Upper lobe of left lung (tissue), 6 donors: ENCODE data around the gene HECA. TPM values are rescaled to one million over a fixed set of nuclear protein-coding genes. Genes with fewer than 3 reads are reported as not detected.
A peak's percentile ranks its signal among the peaks of the same experiment; 100 is the strongest.

ENCODE experiments used
- ATAC-seq, 2 donors: fragments of 200-7000 bp; cut with Tn5 transposase; one replicate each; pipeline ENCODE4 v1.9.1; 2022; ENCODE audit warnings: mild to moderate bottlenecking in 2 of 2, moderate library complexity in 2 of 2; ENCODE audit not compliant: low FRiP score in 2 of 2
- DNase-seq, 2 donors: peaks; one replicate each; pipeline ENCODE4 v3.0.0-alpha.2; 2019 to 2020
- H3K27ac ChIP-seq, 4 donors: fragments of 200-600 bp; sonication (generic); one replicate each; pipeline ENCODE4 v1.5.1; 2016 to 2019
- H3K27me3 ChIP-seq, 4 donors: fragments of 200-600 bp; sonication (generic); one replicate each; pipeline ENCODE4 v1.5.1; 2017 to 2019
- H3K36me3 ChIP-seq, 4 donors: fragments of 200-600 bp; sonication (generic); one replicate each; pipeline ENCODE4 v1.5.1; 2016 to 2019
- H3K4me1 ChIP-seq, 4 donors: fragments of 200-600 bp; sonication (generic); one replicate each; pipeline ENCODE4 v1.5.1; 2018 to 2019
- H3K4me3 ChIP-seq, 4 donors: fragments of 200-600 bp; sonication (generic); one replicate each; pipeline ENCODE4 v1.5.1; 2017 to 2019; ENCODE audit warnings: mild to moderate bottlenecking in 2 of 4, moderate library complexity in 1 of 4
- H3K9me3 ChIP-seq, 4 donors: fragments of 200-600 bp; sonication (generic); one replicate each; pipeline ENCODE4 v1.5.1; 2018 to 2019
- EP300 ChIP-seq, 4 donors: sonication (generic); formaldehyde crosslinking; IDR thresholded peaks; one replicate each; pipeline ENCODE4 v1.5.1; 2017; ENCODE audit warnings: antibody characterized with exemption in 4 of 4, control low read depth in 2 of 4
- POLR2A ChIP-seq, 4 donors: fragments of 450-650 bp; IDR thresholded peaks; one replicate each; pipeline ENCODE4 v1.5.1; 2016 to 2017; ENCODE audit warnings: antibody characterized with exemption in 4 of 4, mild to moderate bottlenecking in 2 of 4
- POLR2AphosphoS5 ChIP-seq, 2 donors: sonication (generic); formaldehyde crosslinking; IDR thresholded peaks; one replicate each; pipeline ENCODE4 v1.5.1; 2017; ENCODE audit warnings: antibody characterized with exemption in 2 of 2
- WGBS, 2 donors: methylation state at CpG; one replicate each; pipeline ENCODE4 v1.1.5; 2017 to 2018; 5-methylcytosine and 5-hydroxymethylcytosine counted together
- total RNA-seq, 6 donors: library from RNA; depleted of rRNA in 4 of 6; stranded (reverse); fragments of >200 nt in 4 of 6; gene quantifications; one replicate each; pipeline versions ENCODE4 v1.1.0 to v1.2.1, GENCODE V29; 2016 to 2021
- TF ChIP-seq, protein P1 (sequence below), 6 experiments: fragments of 450-650 bp in 4 of 6; fragments of 200-600 bp in 2 of 6; sonication (generic) in 2 of 6; IDR thresholded peaks; one replicate each; pipeline ENCODE4 v1.5.1; 2016 to 2019; ENCODE audit warnings: antibody characterized with exemption in 6 of 6
- donor health status: DM: no; HTN: no; CAD: no; lungs with moderate emphysema.
- donor health status: DM: no; HTN: yes; CAD: no; lungs with severe emphysema.

HECA gene
- total RNA-seq, 6 donors from 2014 or later = 34.4 to 57.6 (median 41.2) TPM

DNA sequence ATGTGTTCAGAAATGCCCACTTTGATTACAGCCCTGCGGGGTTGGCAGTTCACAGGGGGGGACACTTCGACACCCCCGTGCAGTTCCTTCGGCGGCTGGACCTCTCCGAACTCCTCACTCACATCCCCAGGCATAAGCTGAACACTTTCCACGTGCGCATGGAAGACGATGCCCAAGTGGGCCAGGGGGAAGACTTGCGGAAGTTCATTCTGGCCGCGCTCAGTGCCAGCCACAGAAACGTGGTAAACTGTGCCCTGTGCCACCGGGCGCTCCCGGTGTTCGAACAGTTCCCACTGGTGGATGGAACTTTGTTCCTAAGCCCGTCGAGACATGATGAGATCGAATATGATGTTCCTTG, 32.1 kb downstream of the HECA start:
- ATAC-seq (no peak), DNase-seq (peak in 1 of 2 donors; percentile 44)
- Histone ChIP-seq H3K4me1 (peaks cover 7 to 24% (median 18%) of the 10 kb centered on the region in 4 donors), H3K4me3 (no peak overlapping the region), H3K27ac (no peak overlapping the region), H3K27me3 (no peaks in the 10 kb centered on the region), H3K36me3 (peaks cover 9 to 24% (median 13%) of the 10 kb centered on the region in 4 donors), H3K9me3 (no peaks in the 10 kb centered on the region)
- TF ChIP-seq, protein P1, sequence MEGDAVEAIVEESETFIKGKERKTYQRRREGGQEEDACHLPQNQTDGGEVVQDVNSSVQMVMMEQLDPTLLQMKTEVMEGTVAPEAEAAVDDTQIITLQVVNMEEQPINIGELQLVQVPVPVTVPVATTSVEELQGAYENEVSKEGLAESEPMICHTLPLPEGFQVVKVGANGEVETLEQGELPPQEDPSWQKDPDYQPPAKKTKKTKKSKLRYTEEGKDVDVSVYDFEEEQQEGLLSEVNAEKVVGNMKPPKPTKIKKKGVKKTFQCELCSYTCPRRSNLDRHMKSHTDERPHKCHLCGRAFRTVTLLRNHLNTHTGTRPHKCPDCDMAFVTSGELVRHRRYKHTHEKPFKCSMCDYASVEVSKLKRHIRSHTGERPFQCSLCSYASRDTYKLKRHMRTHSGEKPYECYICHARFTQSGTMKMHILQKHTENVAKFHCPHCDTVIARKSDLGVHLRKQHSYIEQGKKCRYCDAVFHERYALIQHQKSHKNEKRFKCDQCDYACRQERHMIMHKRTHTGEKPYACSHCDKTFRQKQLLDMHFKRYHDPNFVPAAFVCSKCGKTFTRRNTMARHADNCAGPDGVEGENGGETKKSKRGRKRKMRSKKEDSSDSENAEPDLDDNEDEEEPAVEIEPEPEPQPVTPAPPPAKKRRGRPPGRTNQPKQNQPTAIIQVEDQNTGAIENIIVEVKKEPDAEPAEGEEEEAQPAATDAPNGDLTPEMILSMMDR (IDR thresholded peaks at IDR 0.05) = no peak
- TF ChIP-seq POLR2AphosphoS5 (IDR thresholded peaks at IDR 0.05) (no peak), POLR2A (IDR thresholded peaks at IDR 0.05) (no peak), EP300 (IDR thresholded peaks at IDR 0.05) (no peak)
- WGBS, 2 donors = 92 to 98% methylated on average over 15 to 20 of the region's 20 CpGs

DNA sequence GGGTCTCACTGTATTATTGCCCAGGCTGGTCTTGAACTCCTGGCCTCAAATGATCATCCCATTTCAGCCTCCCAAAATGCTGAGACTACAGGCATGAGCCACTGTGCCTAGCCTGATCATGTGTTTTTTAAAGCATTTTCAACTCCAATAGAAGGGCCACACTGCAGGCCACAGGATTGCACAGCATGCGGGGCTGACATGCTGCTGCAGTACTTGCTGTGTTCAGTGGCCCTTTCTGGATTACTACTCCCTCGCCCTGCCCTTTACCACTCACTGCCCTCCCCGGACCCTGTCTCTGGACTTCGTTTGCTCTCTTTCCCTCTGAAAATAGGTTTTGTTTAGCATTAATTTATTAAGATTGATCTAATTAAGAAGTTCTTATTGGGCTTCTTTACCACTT, 37.3 kb downstream of the HECA start:
- no peaks in the 10 kb centered on the region for H3K27me3 ChIP-seq
- TF ChIP-seq EP300 (IDR thresholded peaks at IDR 0.05) = no peak
- no peak for TF ChIP-seq POLR2AphosphoS5 (IDR thresholded peaks at IDR 0.05)
- TF ChIP-seq, protein P1 (IDR thresholded peaks at IDR 0.05) = no peak
- TF ChIP-seq POLR2A (IDR thresholded peaks at IDR 0.05) = no peak
- no peak for DNase-seq
- no peak overlapping the region for H3K27ac ChIP-seq
- WGBS, 2 donors = 98 to 100% methylated on average over 4 of the region's 4 CpGs
- H3K4me3 ChIP-seq = no peak overlapping the region
- H3K4me1 ChIP-seq = peaks cover 0 to 11% (median 0%) of the 10 kb centered on the region in 4 donors
- ATAC-seq = no peak
- H3K36me3 ChIP-seq = peaks cover 1 to 45% (median 22%) of the 10 kb centered on the region in 4 donors
- no peaks in the 10 kb centered on the region for H3K9me3 ChIP-seq

DNA sequence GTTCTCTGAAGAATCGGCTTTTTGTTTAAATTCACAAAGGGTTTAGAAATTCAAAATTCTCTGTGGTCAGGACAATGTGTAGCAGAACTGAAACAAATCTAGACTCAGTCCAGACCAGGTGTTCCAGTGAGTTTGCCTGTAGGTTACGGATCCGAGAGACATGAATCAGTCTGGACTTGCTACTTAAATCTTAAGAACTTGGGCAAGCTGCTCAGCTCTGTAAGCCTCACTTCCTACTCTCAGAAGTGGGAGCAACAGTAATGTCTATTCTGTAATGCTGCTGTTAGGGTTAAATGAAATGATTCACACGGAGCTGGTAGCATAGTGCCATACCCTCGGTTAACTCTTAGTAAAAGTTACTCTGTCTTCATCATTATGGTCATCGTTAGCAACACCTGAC, 37.7 kb downstream of the HECA start:
- TF ChIP-seq POLR2AphosphoS5 (IDR thresholded peaks at IDR 0.05) = no peak
- no peak for TF ChIP-seq EP300 (IDR thresholded peaks at IDR 0.05)
- TF ChIP-seq, protein P1 (IDR thresholded peaks at IDR 0.05) = no peak
- no peak for TF ChIP-seq POLR2A (IDR thresholded peaks at IDR 0.05)
- no peaks in the 10 kb centered on the region for H3K9me3 ChIP-seq
- H3K4me3 ChIP-seq = no peak overlapping the region
- ATAC-seq (no peak), DNase-seq (no peak)
- WGBS, 2 donors = 87 to 89% methylated on average over 6 of the region's 6 CpGs
- no peak overlapping the region for H3K27ac ChIP-seq
- peaks cover 0 to 11% (median 0%) of the 10 kb centered on the region in 4 donors for H3K4me1 ChIP-seq
- H3K27me3 ChIP-seq = no peaks in the 10 kb centered on the region
- peaks cover 0 to 45% (median 21%) of the 10 kb centered on the region in 4 donors for H3K36me3 ChIP-seq

DNA sequence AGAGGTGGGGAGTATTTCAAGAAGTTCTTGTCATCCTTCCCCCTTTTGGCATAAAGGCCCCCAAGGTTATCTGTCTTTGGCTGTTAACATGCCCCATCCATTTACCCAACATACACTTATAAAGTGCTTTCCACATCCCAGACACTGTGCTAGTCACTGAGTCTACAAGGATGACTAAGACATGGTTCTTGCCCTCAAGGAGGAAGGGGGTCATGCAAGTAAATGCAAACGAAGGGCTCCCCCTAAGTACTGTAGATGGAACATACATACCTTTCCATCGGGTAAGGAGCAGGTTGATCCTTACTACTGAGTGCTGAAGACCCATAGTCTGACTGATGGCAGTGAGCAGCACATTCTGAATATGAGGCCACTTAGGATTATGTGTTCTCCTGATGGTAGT, 38.3 kb downstream of the HECA start:
- Histone ChIP-seq H3K4me3 (no peak overlapping the region), H3K27me3 (no peaks in the 10 kb centered on the region), H3K27ac (no peak overlapping the region), H3K4me1 (peaks cover 0 to 11% (median 0%) of the 10 kb centered on the region in 4 donors), H3K36me3 (peaks cover 0 to 45% (median 26%) of the 10 kb centered on the region in 4 donors), H3K9me3 (no peaks in the 10 kb centered on the region)
- 56 to 72% methylated on average over 2 of the region's 2 CpGs for WGBS, 2 donors
- DNase-seq = no peak
- peak in 1 of 2 donors; percentile 22 for ATAC-seq
- TF ChIP-seq POLR2AphosphoS5 (IDR thresholded peaks at IDR 0.05) (no peak), POLR2A (IDR thresholded peaks at IDR 0.05) (no peak), EP300 (IDR thresholded peaks at IDR 0.05) (no peak)
- TF ChIP-seq, protein P1 (IDR thresholded peaks at IDR 0.05) = no peak

DNA sequence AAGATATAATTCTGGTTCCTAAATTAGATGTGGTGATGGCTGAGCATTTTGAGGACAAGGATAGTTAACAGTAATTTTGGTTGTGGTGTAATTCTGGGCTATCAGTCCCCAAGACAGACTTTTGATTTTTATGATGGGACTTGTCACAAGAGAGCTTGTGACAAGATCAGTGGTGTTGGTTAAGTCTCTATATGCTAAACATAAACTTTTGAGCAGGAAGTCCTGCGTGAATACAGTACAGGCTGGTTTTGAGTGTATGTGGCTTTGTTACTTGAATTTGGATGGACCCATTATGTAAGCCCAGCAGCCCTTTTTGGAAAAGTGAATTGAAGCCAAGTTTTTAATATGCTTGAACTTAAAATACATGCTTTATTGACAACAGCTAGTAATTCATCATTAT, 38.9 kb downstream of the HECA start:
- Histone ChIP-seq H3K27ac (no peak overlapping the region), H3K36me3 (peaks cover 0 to 51% (median 29%) of the 10 kb centered on the region in 4 donors), H3K4me3 (no peak overlapping the region), H3K4me1 (peaks cover 0 to 11% (median 0%) of the 10 kb centered on the region in 4 donors), H3K27me3 (no peaks in the 10 kb centered on the region), H3K9me3 (no peaks in the 10 kb centered on the region)
- DNase-seq = no peak
- TF ChIP-seq POLR2A (IDR thresholded peaks at IDR 0.05) (no peak), POLR2AphosphoS5 (IDR thresholded peaks at IDR 0.05) (no peak), EP300 (IDR thresholded peaks at IDR 0.05) (no peak)
- TF ChIP-seq, protein P1 (IDR thresholded peaks at IDR 0.05) = no peak
- ATAC-seq = no peak
- 75 to 95% methylated on average over 1 of the region's 1 CpG for WGBS, 2 donors
